Loucy (cell line): ENCODE measurements around the gene CR2.

ENCODE experiments used
- CTCF ChIP-seq: fragments of 200-600 bp; sonication (generic); conservative IDR thresholded peaks from 2 replicates; pipeline ENCODE4 v1.5.1; 2014; ENCODE audit warnings: mild to moderate bottlenecking, antibody characterized with exemption, low read length
- EZH2phosphoT487 ChIP-seq: fragments of 200-600 bp; IDR thresholded peaks from 2 replicates; pipeline ENCODE4 v1.6.1; 2018; ENCODE audit warnings: antibody characterized with exemption, mild to moderate bottlenecking, moderate library complexity, borderline replicate concordance

DNA sequence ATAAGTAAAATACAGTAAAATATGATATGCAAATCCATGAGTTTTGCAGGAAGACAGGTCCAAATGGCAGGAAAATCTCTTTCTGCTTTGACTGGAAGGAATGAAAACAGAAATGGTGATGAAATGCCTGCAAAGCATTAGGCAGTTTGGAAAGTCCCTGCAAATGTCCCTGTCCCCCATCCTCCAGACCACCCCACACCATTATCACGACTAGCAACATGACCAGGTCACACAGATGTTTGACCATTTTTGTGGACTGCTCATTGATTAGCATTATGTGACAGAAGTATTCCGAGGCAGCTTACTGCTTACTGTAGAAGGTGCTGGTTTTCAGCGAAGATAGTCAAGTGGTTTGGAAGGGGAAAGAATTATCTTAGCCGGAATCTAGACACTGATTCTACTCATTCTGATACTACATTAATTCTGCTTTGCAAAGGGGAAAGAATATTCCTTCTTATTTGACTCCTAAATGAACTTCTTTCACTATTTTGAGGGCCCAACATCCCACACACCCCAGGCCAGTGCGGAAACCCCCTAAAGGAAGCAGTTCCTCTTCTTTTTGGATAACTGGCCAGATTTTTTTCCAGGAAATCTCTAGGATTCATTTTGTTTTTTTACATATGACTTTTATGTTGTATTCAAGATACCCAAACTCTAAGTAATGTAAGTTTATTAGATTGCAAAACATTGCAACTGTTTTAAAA lies 9.5 kb upstream of the CR2 start:
- no peak for TF ChIP-seq CTCF
- no peak for TF ChIP-seq EZH2phosphoT487
